GM23338 (cell line): ENCODE results near the gene TMEM52. TPM values are rescaled to one million over a fixed set of nuclear protein-coding genes. Genes with fewer than 3 reads are reported as not detected.
A peak's percentile ranks its signal among the peaks of the same experiment; 100 is the strongest.

ENCODE experiments used
- ATAC-seq: fragments of 200-7000 bp; cut with Tn5 transposase; 3 replicates; pipeline ENCODE4 v1.9.1; 2020
- DNase-seq: peaks from one replicate; pipeline ENCODE4 v3.0.0-alpha.2; 2015; ENCODE audit warnings: low spot score
- H2AFZ ChIP-seq: fragments of 200-600 bp; sonication (generic); 2 replicates; pipeline ENCODE4 v1.8.0; 2016; ENCODE audit warnings: antibody characterized with exemption, mild to moderate bottlenecking, moderate library complexity
- H3F3A ChIP-seq: fragments of 200-600 bp; sonication (generic); replicated peaks from 2 replicates; pipeline ENCODE4 v1.8.0; 2017; ENCODE audit warnings: antibody characterized with exemption, mixed run types, low read depth
- H3K27ac ChIP-seq: fragments of 200-600 bp; sonication (generic); 2 replicates; pipeline ENCODE4 v1.6.1; 2016; ENCODE audit warnings: low read depth
- H3K27me3 ChIP-seq: fragments of 200-600 bp; sonication (generic); 2 replicates; pipeline ENCODE4 v1.8.0; 2016; ENCODE audit warnings: mild to moderate bottlenecking, mixed run types, moderate library complexity; ENCODE audit not compliant: insufficient read depth
- H3K36me3 ChIP-seq: fragments of 200-600 bp; sonication (generic); 2 replicates; pipeline ENCODE4 v1.8.0; 2016; ENCODE audit warnings: mild to moderate bottlenecking; ENCODE audit not compliant: insufficient read depth
- H3K4me1 ChIP-seq: fragments of 200-600 bp; sonication (generic); 2 replicates; pipeline ENCODE4 v1.8.0; 2016; ENCODE audit warnings: mild to moderate bottlenecking, moderate library complexity; ENCODE audit not compliant: insufficient read depth
- H3K4me2 ChIP-seq: fragments of 200-600 bp; sonication (generic); 2 replicates; pipeline ENCODE4 v1.7.1; 2017; ENCODE audit warnings: mixed run types
- H3K4me3 ChIP-seq: fragments of 200-600 bp; sonication (generic); 2 replicates; pipeline ENCODE4 v1.6.1; 2016; ENCODE audit warnings: mixed run types
- H3K79me2 ChIP-seq: fragments of 200-600 bp; sonication (generic); replicated peaks from 2 replicates; pipeline ENCODE4 v1.8.0; 2017; ENCODE audit warnings: mild to moderate bottlenecking; ENCODE audit not compliant: insufficient read depth
- H3K9me2 ChIP-seq: fragments of 200-600 bp; sonication (generic); 2 replicates; pipeline ENCODE4 v1.8.0; 2017; ENCODE audit not compliant: insufficient read depth
- H4K20me1 ChIP-seq: fragments of 200-600 bp; sonication (generic); replicated peaks from 2 replicates; pipeline ENCODE4 v1.8.0; 2017; ENCODE audit warnings: mild to moderate bottlenecking; ENCODE audit not compliant: insufficient read depth
- H3K27ac Mint-ChIP-seq: 2 replicates; pipeline ENCODE4 v1.8.0; 2020; ENCODE audit warnings: inconsistent platforms, mild to moderate bottlenecking, moderate library complexity, mixed read lengths
- H3K27me3 Mint-ChIP-seq: 3 replicates; pipeline ENCODE4 v1.8.0; 2022; ENCODE audit warnings: low read depth, mild to moderate bottlenecking, moderate library complexity, mixed read lengths, inconsistent platforms; ENCODE audit not compliant: insufficient read depth, poor library complexity
- H3K36me3 Mint-ChIP-seq: 3 replicates; pipeline ENCODE4 v1.8.0; 2021; ENCODE audit warnings: low read depth, mild to moderate bottlenecking, inconsistent platforms, moderate library complexity, mixed read lengths
- H3K4me1 Mint-ChIP-seq: 3 replicates; pipeline ENCODE4 v1.8.0; 2020; ENCODE audit warnings: mild to moderate bottlenecking, inconsistent platforms, mixed read lengths
- H3K4me3 Mint-ChIP-seq: 3 replicates; pipeline ENCODE4 v1.8.0; 2021; ENCODE audit warnings: moderate library complexity, mild to moderate bottlenecking, inconsistent platforms, mixed read lengths
- H3K9me3 Mint-ChIP-seq: 3 replicates; pipeline ENCODE4 v1.8.0; 2020; ENCODE audit warnings: moderate library complexity, mild to moderate bottlenecking, inconsistent platforms, mixed read lengths
- CTCF ChIP-seq, 2 experiments: fragments of 200-600 bp in 1 of 2; sonication (generic) in 1 of 2; conservative IDR thresholded peaks; 2 replicates each; pipeline versions ENCODE4 v1.5.1 to v1.6.1; 2016 to 2017; ENCODE audit warnings: antibody characterized with exemption in 2 of 2, low read depth in 2 of 2, mild to moderate bottlenecking in 2 of 2, moderate library complexity in 1 of 2
- ETS1 ChIP-seq: IDR thresholded peaks from 2 replicates; pipeline ENCODE4 v1.6.1; 2016; ENCODE audit warnings: antibody characterized with exemption
- EZH2 ChIP-seq: fragments of 200-600 bp; sonication (generic); IDR thresholded peaks from one replicate; pipeline ENCODE4 v1.8.0; 2017; ENCODE audit warnings: antibody characterized with exemption, mild to moderate bottlenecking, low read depth; ENCODE audit not compliant: unreplicated experiment
- EZH2phosphoT487 ChIP-seq: fragments of 200-600 bp; sonication (generic); IDR thresholded peaks from one replicate; pipeline ENCODE4 v1.8.1; 2018; ENCODE audit warnings: antibody characterized with exemption; ENCODE audit not compliant: unreplicated experiment
- NANOG ChIP-seq: IDR thresholded peaks from 2 replicates; pipeline ENCODE4 v1.6.1; 2016; ENCODE audit warnings: antibody characterized with exemption, borderline replicate concordance
- POLR2AphosphoS5 ChIP-seq: IDR thresholded peaks from 2 replicates; pipeline ENCODE4 v1.6.1; 2016; ENCODE audit warnings: antibody characterized with exemption, low read depth
- ZNF114 ChIP-seq: fragments of 250-450 bp; sonication (Bioruptor Pico); IDR thresholded peaks from 2 replicates; pipeline ENCODE4 v1.5.0; 2020; ENCODE audit warnings: mild to moderate bottlenecking, moderate library complexity
- ZNF462 ChIP-seq: fragments of 250-450 bp; sonication (Bioruptor Pico); IDR thresholded peaks from 2 replicates; pipeline ENCODE4 v1.5.0; 2020; ENCODE audit warnings: mild to moderate bottlenecking, moderate library complexity
- polyA plus RNA-seq: library from polyadenylated mRNA; unstranded; fragments of >200 nt; fragmentation: Nextera tagmentation; extraction: Ambion mirVana; gene quantifications from 2 replicates; pipeline ENCODE4 v1.2.1, GENCODE V29; 2016
- total RNA-seq: library from RNA; depleted of rRNA; stranded (reverse); fragments of >200 nt; shearing (Covaris generic); gene quantifications from 2 replicates; pipeline ENCODE4 v1.2.3, GENCODE V29; 2014

TMEM52 gene
- total and polyA plus RNA-seq, 2 experiments from 2014 or later: 19.5 to 25.0 TPM

GRCh38 chr1:1910651-1911331, 8.3 kb downstream of the TMEM52 start (continued):
- TF ChIP-seq ZNF462 (CRISPR knock-in tag) (no peak), NANOG (no peak), EZH2phosphoT487 (no peak), EZH2 (no peak), CTCF (conservative IDR thresholded peaks at IDR 0.05; ENCODE audit: low read depth in 2 of 2) (no peak)

- ATAC-seq (no peak), DNase-seq (no peak)
- H3K9me2 ChIP-seq: no peaks in the 10 kb centered on the region
- Mint-ChIP-seq H3K4me3 (peak overlapping the region; percentile 73), H3K36me3 (no peaks in the 10 kb centered on the region; the same call in 1 of the 3 replicates), H3K27ac (peak overlapping the region; percentile 24; the same call in 1 of the 2 replicates), H3K9me3 (no peaks in the 10 kb centered on the region), H3K4me1 (peaks cover 14% of the 10 kb centered on the region), H3K27me3 (peaks cover 8% of the 10 kb centered on the region)
- H3K4me3 ChIP-seq: peak overlapping the region; percentile 67
- H2AFZ ChIP-seq: peak overlapping the region; percentile 69
- no peaks in the 10 kb centered on the region for H4K20me1 ChIP-seq
- H3F3A ChIP-seq: 0 out of 2 replicates have a peak, but pooled peaks cover 2% of the 10 kb centered on the region
- peak overlapping the region; percentile 80; the same call in 1 of the 2 replicates for H3K27ac ChIP-seq
- H3K79me2 ChIP-seq: no peaks in the 10 kb centered on the region
- H3K4me1 ChIP-seq: peaks cover 5% of the 10 kb centered on the region; the same call in 1 of the 2 replicates
- H3K36me3 ChIP-seq: no peaks in the 10 kb centered on the region
- no peaks in the 10 kb centered on the region for H3K27me3 ChIP-seq
- peak overlapping the region; percentile 86 for H3K4me2 ChIP-seq
- TF ChIP-seq EZH2phosphoT487 (no peak), POLR2AphosphoS5 (no peak), CTCF (conservative IDR thresholded peaks at IDR 0.05; ENCODE audit: low read depth in 2 of 2) (no peak), ETS1 (no peak), ZNF114 (CRISPR knock-in tag) (no peak)
These were observed 9.0 kb downstream of the TMEM52 start for GRCh38 chr1:1910033-1910465.
